Activated CD4-positive, alpha-beta T cell treated with anti-CD3 and anti-CD28 coated beads for 48 hours (primary cell): ENCODE measurements around the gene ADD1.

Experiments
- DNase-seq: peaks from one replicate; pipeline ENCODE4 v3.0.0-alpha.2; 2020

Gene ADD1

GRCh38 chr4:2835978-2836377, 7.7 kb upstream of the ADD1 start:
- DNase-seq: no peak

- no peak for DNase-seq
These were observed 7.2 kb upstream of the ADD1 start for GRCh38 chr4:2836391-2836859.

- no peak for DNase-seq
These were observed 6.3 kb upstream of the ADD1 start for GRCh38 chr4:2837110-2837903.

- DNase-seq: peak; percentile 75
These were observed 5.6 kb upstream of the ADD1 start for GRCh38 chr4:2837904-2838496.

GRCh38 chr4:2839060-2839459, 4.6 kb upstream of the ADD1 start:
- DNase-seq: no peak

- no peak for DNase-seq
These were observed 869 bp upstream of the ADD1 start for GRCh38 chr4:2842687-2843262.

- peak; percentile 28 for DNase-seq
These were observed 419 bp downstream of the ADD1 start for GRCh38 chr4:2843941-2844584.

- DNase-seq: no peak
These were observed 2.5 kb downstream of the ADD1 start for GRCh38 chr4:2846172-2846571.

- DNase-seq: no peak
These were observed 3.7 kb downstream of the ADD1 start for GRCh38 chr4:2847302-2847871.

GRCh38 chr4:2848449-2848848, 4.8 kb downstream of the ADD1 start:
- DNase-seq: no peak

- no peak for DNase-seq
These were observed 5.9 kb downstream of the ADD1 start for GRCh38 chr4:2849267-2850152.

GRCh38 chr4:2850966-2851798, 7.5 kb downstream of the ADD1 start:
- no peak for DNase-seq

GRCh38 chr4:2852481-2852921, 8.9 kb downstream of the ADD1 start:
- no peak for DNase-seq

GRCh38 chr4:2855584-2855983, 11.9 kb downstream of the ADD1 start:
- DNase-seq: no peak

GRCh38 chr4:2856266-2856665, 12.6 kb downstream of the ADD1 start:
- no peak for DNase-seq

- no peak for DNase-seq
These were observed 13.8 kb downstream of the ADD1 start for GRCh38 chr4:2857349-2857927.

- DNase-seq: no peak
These were observed 15.0 kb downstream of the ADD1 start for GRCh38 chr4:2858451-2859217.

GRCh38 chr4:2859514-2859913, 15.9 kb downstream of the ADD1 start:
- DNase-seq: no peak

GRCh38 chr4:2860391-2861348, 17.0 kb downstream of the ADD1 start:
- no peak for DNase-seq
